Large intestine (tissue), 3 donors: Measurements from ENCODE around the gene LPP. TPM values are rescaled to one million over a fixed set of nuclear protein-coding genes. Genes with fewer than 3 reads are reported as not detected.

Source experiments
- DNase-seq, 2 donors: peaks; one replicate each; pipeline versions ENCODE4 v3.0.0 to v3.0.0-alpha.2; 2013
- H3K27ac ChIP-seq: one replicate; pipeline ENCODE4 v1.5.1; 2013; ENCODE audit warnings: low read length
- H3K27me3 ChIP-seq: 2 replicates; pipeline ENCODE4 v1.6.1; 2013; ENCODE audit warnings: low read length; ENCODE audit not compliant: control insufficient read depth, insufficient read depth
- H3K36me3 ChIP-seq: 2 replicates; pipeline ENCODE4 v1.6.1; 2013; ENCODE audit warnings: low read length; ENCODE audit not compliant: control insufficient read depth, insufficient read depth
- H3K4me1 ChIP-seq: one replicate; pipeline ENCODE4 v1.6.1; 2013; ENCODE audit warnings: low read length; ENCODE audit not compliant: control insufficient read depth, insufficient read depth
- H3K4me3 ChIP-seq: one replicate; pipeline ENCODE4 v1.5.1; 2013; ENCODE audit warnings: low read length
- H3K9me3 ChIP-seq: one replicate; pipeline ENCODE4 v1.6.1; 2013; ENCODE audit warnings: mild to moderate bottlenecking, low read depth, low read length, moderate library complexity; ENCODE audit not compliant: control insufficient read depth
- WGBS: methylation state at CpG from one replicate; pipeline ENCODE4 v1.1.5; 2013; ENCODE audit warnings: low lambda C conversion rate; ENCODE audit not compliant: insufficient coverage; 5-methylcytosine and 5-hydroxymethylcytosine counted together
- polyA plus RNA-seq: library from polyadenylated mRNA; unstranded; fragments of 120-200 nt; gene quantifications from one replicate; pipeline ENCODE4 v1.2.1, GENCODE V29; 2013

LPP gene
- polyA plus RNA-seq, 1 donor, result 41.2 TPM

DNA sequence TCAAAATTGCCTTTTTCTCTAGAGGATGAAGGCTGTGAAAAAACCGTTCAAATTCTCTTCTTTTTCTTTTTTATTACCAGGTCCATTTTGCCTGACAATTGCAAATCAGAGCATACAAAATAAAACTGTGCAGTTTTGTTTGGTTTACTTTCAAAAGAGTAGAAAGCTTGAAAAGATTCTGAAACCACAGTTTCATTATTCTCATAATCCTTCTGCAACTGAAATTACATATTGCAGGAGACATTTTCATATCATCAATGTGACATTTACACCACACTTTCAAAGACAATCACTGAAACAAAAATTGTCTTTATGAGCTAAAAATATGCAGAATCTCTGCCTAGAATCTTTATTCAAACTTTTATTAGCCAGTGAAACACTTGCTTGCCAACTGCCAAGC, 721.5 kb downstream of the LPP start:
- Histone ChIP-seq H3K36me3 (peaks cover 36% of the 10 kb centered on the region), H3K9me3 (no peaks in the 10 kb centered on the region), H3K4me3 (no peak overlapping the region), H3K4me1 (no peaks in the 10 kb centered on the region), H3K27ac (no peak overlapping the region), H3K27me3 (no peaks in the 10 kb centered on the region)
- DNase-seq, result no peak
- WGBS, result 100% methylated on average over 1 of the region's 1 CpG

DNA sequence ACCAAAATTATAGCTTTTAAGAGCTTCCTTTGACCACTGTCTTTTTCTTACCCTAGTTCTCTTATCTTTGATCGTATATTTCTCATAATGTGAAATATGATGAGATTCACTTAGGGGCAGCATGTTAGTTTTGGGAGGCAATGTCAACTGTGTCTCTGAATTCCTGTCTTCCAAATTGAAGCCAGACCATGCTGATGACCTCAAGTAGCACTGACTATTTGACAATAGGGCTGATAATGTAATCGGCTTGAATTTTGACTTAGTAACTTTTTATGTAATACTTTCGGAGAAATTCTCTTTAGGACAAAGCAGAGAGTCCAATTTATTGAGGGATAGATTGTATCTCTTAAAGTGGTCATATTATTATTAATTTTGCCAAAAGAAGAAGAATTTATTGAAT, 722.4 kb downstream of the LPP start:
- Histone ChIP-seq H3K9me3 (no peaks in the 10 kb centered on the region), H3K4me3 (no peak overlapping the region), H3K27me3 (no peaks in the 10 kb centered on the region), H3K27ac (no peak overlapping the region), H3K36me3 (peaks cover 36% of the 10 kb centered on the region), H3K4me1 (no peaks in the 10 kb centered on the region)
- no CpG with 5 or more reads among the region's 3 CpGs for WGBS
- no peak for DNase-seq

DNA sequence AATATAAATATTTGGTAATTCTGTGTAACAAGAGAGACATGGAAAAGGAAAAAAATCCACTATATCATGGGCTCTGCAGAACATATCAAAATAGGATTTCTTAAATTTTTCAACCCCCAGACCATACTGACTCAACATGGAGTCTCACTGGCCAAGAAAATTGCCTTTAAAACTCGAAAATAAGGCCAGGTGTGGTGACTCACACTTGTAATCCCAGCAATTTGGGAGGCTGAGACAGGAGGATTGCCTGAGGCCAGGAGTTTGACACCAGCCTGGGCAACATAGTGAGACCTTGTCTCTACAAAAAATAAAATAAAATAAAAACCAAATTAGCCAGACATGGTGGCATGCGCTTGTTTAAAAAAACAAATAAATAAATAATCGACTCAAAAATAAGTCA, 723.4 kb downstream of the LPP start:
- Histone ChIP-seq H3K27me3 (no peaks in the 10 kb centered on the region), H3K36me3 (peaks cover 35% of the 10 kb centered on the region), H3K4me1 (no peaks in the 10 kb centered on the region), H3K4me3 (no peak overlapping the region), H3K9me3 (no peaks in the 10 kb centered on the region), H3K27ac (no peak overlapping the region)
- WGBS, result 100% methylated on average over 2 of the region's 3 CpGs
- no peak for DNase-seq

DNA sequence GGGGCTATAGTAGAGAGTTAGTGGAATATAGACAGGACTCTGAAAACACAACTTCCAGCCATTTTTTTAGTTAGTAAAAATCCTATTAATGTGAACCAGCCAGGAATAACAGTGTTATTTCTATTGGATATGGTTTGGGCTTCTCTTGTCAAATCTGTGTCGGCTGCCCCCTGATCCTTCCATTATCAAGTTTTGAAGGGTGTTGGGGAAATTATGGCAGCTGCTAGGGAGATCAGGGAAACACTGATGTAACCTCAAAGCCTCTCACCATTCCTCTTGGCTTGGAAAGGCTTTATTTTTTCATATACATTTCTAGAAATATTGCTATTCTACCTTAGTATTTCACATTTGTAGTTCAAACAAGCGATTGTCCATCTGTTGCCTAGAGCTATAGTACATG, 724.1 kb downstream of the LPP start:
- no peak overlapping the region for H3K4me3 ChIP-seq
- no peak overlapping the region for H3K27ac ChIP-seq
- peaks cover 31% of the 10 kb centered on the region for H3K36me3 ChIP-seq
- H3K9me3 ChIP-seq, result no peaks in the 10 kb centered on the region
- no CpG with 5 or more reads among the region's 2 CpGs for WGBS
- DNase-seq, result no peak
- no peaks in the 10 kb centered on the region for H3K4me1 ChIP-seq
- no peaks in the 10 kb centered on the region for H3K27me3 ChIP-seq

DNA sequence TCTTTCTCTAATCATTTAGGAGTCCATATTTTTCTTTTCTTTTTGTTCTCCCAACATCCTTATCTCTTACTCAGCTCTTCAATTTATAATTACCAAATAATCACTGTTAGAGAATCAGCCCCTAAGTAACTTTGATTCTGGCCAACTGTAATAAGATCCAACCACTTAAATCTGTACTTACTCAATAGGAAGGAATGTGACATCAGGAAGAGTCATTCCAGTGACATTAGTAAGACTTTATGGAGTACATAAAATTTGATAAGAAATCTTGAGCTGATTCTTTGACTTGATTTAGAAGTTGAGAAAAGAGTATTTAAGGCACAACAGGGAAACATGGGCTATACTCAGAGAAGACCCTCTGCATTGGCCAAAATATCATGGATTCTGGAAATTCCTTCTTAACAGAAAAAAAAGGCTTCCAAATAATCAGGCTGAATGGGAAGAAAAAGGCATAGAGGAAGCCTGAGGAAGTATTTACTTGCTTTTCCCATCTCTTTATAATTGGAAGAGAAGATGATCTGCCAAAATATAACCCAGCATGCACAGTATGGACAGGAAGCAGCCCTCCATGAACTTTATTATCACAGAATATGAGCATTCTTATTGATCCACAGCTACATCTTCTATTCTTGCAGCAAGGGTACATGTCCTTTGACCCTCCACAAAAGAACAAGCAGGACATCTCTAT, 728.1 kb downstream of the LPP start:
- Histone ChIP-seq H3K27me3 (no peaks in the 10 kb centered on the region), H3K9me3 (no peaks in the 10 kb centered on the region), H3K27ac (no peak overlapping the region), H3K36me3 (peaks cover 19% of the 10 kb centered on the region), H3K4me1 (no peaks in the 10 kb centered on the region), H3K4me3 (no peak overlapping the region)
- DNase-seq, result no peak

DNA sequence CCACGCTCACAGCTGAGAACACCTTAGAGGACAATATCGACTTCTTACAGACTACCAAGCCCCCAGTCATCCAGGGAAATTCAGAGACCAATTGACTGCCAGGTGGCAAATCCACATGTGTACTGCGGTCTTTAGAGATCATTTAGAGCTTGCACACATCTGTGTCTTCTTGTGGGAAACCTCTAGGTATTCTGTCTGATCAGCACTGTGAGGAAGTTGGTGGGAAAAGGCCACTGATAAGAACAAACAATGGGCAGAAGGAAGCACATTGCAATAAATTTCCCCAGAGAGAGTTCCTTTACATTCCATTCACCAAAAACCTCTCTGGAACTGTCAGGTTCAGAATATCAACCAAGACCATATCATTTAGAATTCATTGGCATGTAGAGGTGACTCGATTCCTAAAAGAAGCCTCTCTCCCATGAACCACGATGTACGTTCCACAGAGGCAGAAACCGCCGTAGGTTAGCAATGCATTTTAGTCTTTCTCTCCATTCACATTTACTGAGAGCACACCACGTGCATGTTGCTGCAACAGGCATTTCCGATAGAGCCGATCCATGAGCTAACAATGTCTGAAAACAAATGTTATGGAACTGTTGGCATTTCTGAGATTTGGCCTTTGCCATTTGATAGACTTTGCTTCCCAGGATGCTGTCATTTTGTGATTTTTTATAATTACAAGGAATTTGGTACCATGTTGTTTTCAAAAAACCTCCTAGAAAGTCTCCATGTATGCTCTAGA, 730.5 kb downstream of the LPP start:
- H3K4me3 ChIP-seq, result no peak overlapping the region
- H3K27ac ChIP-seq, result no peak overlapping the region
- H3K27me3 ChIP-seq, result no peaks in the 10 kb centered on the region
- DNase-seq, result no peak
- H3K9me3 ChIP-seq, result no peaks in the 10 kb centered on the region
- no CpG with 5 or more reads among the region's 11 CpGs for WGBS
- peaks cover 8% of the 10 kb centered on the region for H3K36me3 ChIP-seq
- no peaks in the 10 kb centered on the region for H3K4me1 ChIP-seq

DNA sequence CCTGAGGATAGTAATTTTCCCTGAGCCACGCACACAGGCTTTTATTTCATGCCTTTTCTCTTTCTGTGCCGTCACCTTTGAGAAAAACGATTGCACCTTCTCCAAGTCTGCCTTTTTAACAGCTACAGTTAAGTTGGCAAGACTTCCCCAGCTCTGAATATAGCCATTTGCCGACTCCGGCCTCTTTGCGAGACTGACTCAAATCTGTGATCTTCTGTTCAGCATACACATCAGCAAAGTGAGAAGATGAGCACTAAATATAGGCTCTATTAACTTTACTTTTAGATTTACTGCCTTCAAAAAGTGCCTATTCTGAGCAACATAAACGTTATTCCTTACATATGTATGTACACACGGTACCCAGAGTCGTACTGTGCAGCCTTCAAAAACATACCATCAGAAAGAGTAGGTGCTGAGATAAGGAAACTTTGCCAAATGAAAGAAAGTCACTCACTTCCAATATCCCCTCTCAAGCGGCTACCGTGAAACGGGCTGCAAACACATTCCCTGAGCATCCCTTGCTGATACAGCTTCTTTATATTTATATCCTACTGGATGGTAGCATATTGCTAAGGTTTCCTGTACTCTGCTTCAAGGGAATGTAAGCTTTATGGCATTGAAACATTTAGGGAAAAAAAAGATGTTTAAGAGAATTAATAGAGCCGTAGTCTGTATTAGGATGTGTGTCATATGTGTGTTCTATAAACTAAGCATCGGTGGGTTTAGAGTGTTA, 734.5 kb downstream of the LPP start:
- 82% methylated on average over 3 of the region's 14 CpGs for WGBS
- no peak overlapping the region for H3K4me3 ChIP-seq
- no peak overlapping the region for H3K27ac ChIP-seq
- no peaks in the 10 kb centered on the region for H3K27me3 ChIP-seq
- H3K36me3 ChIP-seq, result peaks cover 10% of the 10 kb centered on the region
- no peaks in the 10 kb centered on the region for H3K9me3 ChIP-seq
- no peak for DNase-seq
- H3K4me1 ChIP-seq, result no peaks in the 10 kb centered on the region

DNA sequence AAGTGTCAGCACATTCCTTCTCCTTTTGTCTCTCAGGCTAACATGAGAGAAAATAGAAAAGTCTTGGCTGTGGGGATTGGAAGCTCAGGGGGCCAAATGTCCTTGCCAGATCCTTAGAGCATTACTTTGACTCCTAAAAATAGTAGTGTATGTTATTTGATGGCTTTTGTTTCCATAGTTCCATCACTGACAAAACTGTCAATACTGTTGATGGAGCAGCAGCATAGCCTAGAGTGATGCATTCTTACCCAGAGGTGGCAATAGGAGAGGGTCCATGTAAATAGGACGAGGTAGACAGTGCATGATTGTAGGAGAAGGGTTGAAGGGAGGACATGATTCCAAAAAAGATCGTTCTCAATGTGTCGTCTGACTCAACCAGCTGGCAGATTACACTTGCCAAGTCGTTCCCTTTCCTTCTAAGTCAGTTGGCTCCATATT, 735.1 kb downstream of the LPP start:
- no peaks in the 10 kb centered on the region for H3K4me1 ChIP-seq
- H3K27ac ChIP-seq, result no peak overlapping the region
- H3K27me3 ChIP-seq, result no peaks in the 10 kb centered on the region
- no peak for DNase-seq
- WGBS, result 100% methylated on average over 1 of the region's 4 CpGs
- no peak overlapping the region for H3K4me3 ChIP-seq
- H3K36me3 ChIP-seq, result peaks cover 5% of the 10 kb centered on the region
- H3K9me3 ChIP-seq, result no peaks in the 10 kb centered on the region

DNA sequence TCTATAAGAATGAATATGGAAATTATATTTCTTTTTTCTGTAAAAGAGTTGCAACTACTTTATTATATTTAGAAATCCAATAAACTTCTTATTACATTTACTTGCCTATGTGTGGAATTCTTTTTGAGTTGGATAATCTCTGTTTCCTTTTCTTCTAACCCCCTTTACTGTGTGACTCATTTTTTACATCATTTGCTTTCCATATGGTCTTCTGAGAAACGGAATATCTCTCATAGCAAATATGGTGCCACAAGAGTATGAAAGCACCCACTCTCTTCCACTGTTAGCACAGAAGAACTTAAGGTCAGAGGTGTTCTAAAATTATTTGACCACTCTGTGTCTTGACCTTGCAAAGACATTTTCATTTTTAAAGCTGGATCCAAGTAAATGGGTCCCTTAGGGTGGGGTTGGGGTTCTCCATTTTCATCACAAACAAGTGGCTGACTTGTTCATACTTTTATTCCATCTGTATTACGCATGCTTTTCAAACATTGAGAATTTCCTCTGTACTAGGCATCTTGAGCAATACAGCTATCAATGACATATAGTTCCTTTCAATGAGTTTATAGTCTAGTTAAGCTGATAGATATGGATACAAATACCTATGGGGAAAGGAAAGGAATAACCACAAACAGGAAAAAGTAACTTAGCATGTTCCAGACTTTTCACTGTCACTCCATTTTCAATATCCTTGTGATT, 736.8 kb downstream of the LPP start:
- Histone ChIP-seq H3K36me3 (peaks cover 4% of the 10 kb centered on the region), H3K27me3 (no peaks in the 10 kb centered on the region), H3K4me1 (no peaks in the 10 kb centered on the region), H3K9me3 (no peaks in the 10 kb centered on the region), H3K4me3 (no peak overlapping the region), H3K27ac (no peak overlapping the region)
- DNase-seq, result no peak
- no CpG with 5 or more reads among the region's 2 CpGs for WGBS

DNA sequence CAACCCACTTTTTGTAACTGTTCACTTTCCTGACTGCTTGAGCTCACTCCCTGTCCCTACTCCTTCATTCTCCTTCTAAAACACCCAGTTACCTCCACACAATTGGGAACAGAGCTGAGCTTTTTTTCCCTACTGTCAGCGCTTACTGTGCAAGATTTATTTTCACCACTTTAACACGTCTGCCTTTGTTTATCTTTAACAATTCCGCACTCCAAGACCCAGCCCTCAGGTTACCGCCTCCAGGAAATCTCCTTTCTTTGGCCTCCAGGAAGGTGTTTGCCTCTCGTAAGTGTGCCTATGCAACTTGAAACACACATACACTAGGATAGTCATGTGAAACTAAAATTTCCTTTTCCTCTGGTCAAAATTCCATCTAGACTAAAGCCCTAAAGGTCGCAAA, 745.9 kb downstream of the LPP start:
- Histone ChIP-seq H3K27ac (no peak overlapping the region), H3K27me3 (no peaks in the 10 kb centered on the region), H3K36me3 (no peaks in the 10 kb centered on the region), H3K4me1 (no peaks in the 10 kb centered on the region), H3K9me3 (no peaks in the 10 kb centered on the region), H3K4me3 (no peak overlapping the region)
- 52% methylated on average over 2 of the region's 6 CpGs for WGBS
- no peak for DNase-seq
